Measurements from ENCODE around the gene INTS12.
A peak's percentile ranks its signal among the peaks of the same experiment; 100 is the strongest.
"Not testable (repeated sequence)": the region's sequence is repeated elsewhere in the genome, so short reads cannot be mapped to it uniquely, and the experiment has no call there.

The INTS12 gene

DNA sequence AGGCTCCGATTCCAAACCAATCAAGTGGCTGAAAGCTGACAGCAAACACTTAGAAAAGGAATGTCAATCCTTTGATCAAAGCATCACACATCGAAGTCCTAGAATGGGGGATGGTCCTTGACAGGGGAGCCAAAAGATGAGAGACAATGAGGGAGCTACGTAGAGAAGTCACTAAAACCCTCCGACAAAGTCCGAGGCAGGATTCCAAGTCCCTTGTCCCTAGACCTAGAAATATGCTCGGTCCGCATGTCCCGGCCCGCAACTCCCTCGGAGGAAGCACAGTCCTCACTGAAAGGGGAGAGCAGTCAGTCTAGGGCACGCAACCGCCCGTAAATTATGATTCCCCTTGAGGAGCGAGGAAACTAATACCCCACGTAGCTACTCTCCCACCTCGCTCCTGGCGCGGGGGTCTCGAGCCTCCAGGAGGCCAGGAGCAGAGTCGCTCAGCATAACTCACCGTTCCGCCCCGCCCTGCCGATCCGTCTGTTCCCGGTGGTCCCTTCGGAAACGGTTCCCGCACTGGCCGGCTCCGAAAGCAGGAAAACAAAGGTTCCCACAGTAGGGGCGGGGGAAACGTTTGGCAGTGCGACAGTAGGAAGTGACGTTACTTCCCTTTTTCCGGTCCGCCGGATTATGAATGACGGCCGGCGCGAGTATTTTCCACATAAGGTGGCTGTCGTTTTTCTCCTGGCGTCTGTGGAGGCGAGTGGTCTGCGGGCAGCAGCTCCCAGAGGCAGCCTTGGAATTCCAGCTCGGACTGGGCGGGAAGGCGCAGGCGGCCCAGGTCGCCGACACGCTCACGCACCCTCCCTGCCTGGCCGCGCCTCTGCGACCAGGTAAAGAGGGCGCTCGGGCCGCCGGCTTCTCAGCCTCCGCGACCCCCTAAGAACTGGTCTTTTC lies at the start of gene INTS12, which contains the start of gene GSTCD:
TSS of gene INTS12 (minus strand) at position 509 of the 900 bp plus-strand sequence. CDS start 8,684 bp downstream, outside the sequence.
TSS of gene GSTCD (plus strand) at position 604 of the 900 bp plus-strand sequence. CDS start 8,830 bp downstream, outside the sequence.
- TF ChIP-seq, protein P1, sequence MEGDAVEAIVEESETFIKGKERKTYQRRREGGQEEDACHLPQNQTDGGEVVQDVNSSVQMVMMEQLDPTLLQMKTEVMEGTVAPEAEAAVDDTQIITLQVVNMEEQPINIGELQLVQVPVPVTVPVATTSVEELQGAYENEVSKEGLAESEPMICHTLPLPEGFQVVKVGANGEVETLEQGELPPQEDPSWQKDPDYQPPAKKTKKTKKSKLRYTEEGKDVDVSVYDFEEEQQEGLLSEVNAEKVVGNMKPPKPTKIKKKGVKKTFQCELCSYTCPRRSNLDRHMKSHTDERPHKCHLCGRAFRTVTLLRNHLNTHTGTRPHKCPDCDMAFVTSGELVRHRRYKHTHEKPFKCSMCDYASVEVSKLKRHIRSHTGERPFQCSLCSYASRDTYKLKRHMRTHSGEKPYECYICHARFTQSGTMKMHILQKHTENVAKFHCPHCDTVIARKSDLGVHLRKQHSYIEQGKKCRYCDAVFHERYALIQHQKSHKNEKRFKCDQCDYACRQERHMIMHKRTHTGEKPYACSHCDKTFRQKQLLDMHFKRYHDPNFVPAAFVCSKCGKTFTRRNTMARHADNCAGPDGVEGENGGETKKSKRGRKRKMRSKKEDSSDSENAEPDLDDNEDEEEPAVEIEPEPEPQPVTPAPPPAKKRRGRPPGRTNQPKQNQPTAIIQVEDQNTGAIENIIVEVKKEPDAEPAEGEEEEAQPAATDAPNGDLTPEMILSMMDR (conservative IDR thresholded peaks at IDR 0.05), result no peak
- peak within 1 kb of the TSS; percentile 87 for H3K27ac ChIP-seq

- TF ChIP-seq, protein P1 (conservative IDR thresholded peaks at IDR 0.05), result no peak
- no peak overlapping the region for H3K27ac ChIP-seq
Observed at GRCh38 chr4:105755375-105755774, 46.9 kb upstream of the INTS12 start.

DNA sequence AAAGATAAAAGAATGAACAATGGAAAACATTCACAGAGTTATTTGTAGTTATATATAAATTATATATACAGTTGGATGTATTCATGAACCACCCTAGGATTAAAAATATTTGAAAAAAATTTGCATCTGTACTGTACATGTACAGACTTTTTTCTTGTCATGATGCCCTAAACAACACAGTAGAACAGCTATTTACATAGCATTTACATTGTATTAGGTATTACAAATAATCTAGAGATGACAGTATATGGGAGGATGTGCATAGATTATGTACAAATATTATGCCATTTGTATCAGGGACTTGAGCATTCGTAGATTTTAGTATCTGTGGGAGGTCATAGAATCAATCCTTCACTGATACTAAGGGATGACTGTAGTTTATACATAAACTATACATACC lies 44.9 kb upstream of the INTS12 start:
- TF ChIP-seq, protein P1 (conservative IDR thresholded peaks at IDR 0.05), result no peak

GRCh38 chr4:105751718-105752299 lies 43.3 kb upstream of the INTS12 start:
- no peak overlapping the region for H3K27ac ChIP-seq
- TF ChIP-seq, protein P1 (conservative IDR thresholded peaks at IDR 0.05), result no peak

More for the DNA sequence above, 44.9 kb upstream of the INTS12 start:
- no peak overlapping the region for H3K27ac ChIP-seq

DNA sequence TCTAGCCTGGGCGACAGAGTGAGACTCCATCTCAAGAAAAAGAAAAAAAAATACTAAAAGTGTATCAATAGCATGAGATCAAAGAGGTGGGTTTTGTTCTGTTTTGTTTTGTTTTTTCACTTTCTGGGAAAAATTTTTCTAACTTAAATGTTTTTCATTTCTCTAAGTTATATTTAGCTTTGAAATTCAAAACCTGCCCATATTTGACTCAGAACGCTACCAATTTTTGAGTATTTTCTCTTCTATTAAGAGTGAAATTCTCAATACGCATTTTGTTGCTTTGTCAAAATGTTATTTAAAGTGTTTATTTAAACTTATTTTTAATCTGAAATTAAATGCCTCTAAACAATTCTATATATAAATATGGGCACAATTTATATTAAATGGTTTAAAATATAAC lies 39.7 kb upstream of the INTS12 start:
- TF ChIP-seq, protein P1 (conservative IDR thresholded peaks at IDR 0.05), result no peak
- H3K27ac ChIP-seq, result no peak overlapping the region

GRCh38 chr4:105741548-105741947 lies 33.1 kb upstream of the INTS12 start:
- TF ChIP-seq, protein P1 (conservative IDR thresholded peaks at IDR 0.05), result no peak
- no peak overlapping the region for H3K27ac ChIP-seq

DNA sequence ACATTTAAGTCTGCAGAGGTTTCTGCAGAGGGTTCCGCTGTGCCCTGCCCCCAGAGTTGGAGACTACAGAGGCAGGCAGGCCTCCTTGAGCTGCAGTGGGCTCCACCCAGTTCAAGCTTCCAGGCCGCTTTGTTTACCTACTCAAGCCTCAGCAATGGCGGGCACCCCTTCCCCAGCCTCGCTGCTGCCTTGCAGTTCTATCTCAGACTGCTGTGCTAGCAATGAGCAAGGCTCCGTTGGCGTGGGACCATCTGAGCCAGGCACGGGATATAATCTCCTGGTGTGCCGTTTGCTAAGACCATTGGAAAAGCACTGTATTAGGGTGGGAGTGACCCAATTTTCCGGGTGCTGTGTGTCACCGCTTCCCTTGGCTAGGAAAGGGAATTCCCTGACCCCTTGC lies 26.7 kb upstream of the INTS12 start:
- H3K27ac ChIP-seq, result not testable (repeated sequence)

- H3K27ac ChIP-seq, result not testable (repeated sequence)
Observed at GRCh38 chr4:105729895-105730294, 21.4 kb upstream of the INTS12 start.
